Heart left ventricle (tissue), 16 donors: ENCODE results near the gene PEX7. TPM values are rescaled to one million over a fixed set of nuclear protein-coding genes. Genes with fewer than 3 reads are reported as not detected.
"Not testable (repeated sequence)": the region's sequence is repeated elsewhere in the genome, so short reads cannot be mapped to it uniquely, and the experiment has no call there.

Experiments used
- ATAC-seq, 4 donors: fragments of 200-7000 bp; cut with Tn5 transposase; one replicate each; pipeline ENCODE4 v1.9.1; 2020 to 2022; ENCODE audit warnings: moderate library complexity in 4 of 4, mild to moderate bottlenecking in 3 of 4, moderate number of reproducible peaks in 1 of 4
- DNase-seq, 5 donors: peaks; one replicate each; pipeline ENCODE4 v3.0.0-alpha.2; 2020
- H3K27ac ChIP-seq, 12 donors: fragments of 200-600 bp; sonication (generic) in 4 of 12; one replicate each; pipeline versions ENCODE4 v1.5.0 to v1.8.0; 2016 to 2022; ENCODE audit warnings: mild to moderate bottlenecking in 2 of 12
- H3K27me3 ChIP-seq, 9 donors: fragments of 200-600 bp; sonication (generic) in 2 of 9; one replicate each; pipeline versions ENCODE4 v1.5.1 to v1.8.0; 2016 to 2022; ENCODE audit warnings: mild to moderate bottlenecking in 3 of 9
- H3K36me3 ChIP-seq, 9 donors: fragments of 200-600 bp; sonication (generic) in 2 of 9; one replicate each; pipeline versions ENCODE4 v1.5.0 to v1.8.0; 2018 to 2022; ENCODE audit warnings: mild to moderate bottlenecking in 2 of 9
- H3K4me1 ChIP-seq, 12 donors: fragments of 200-600 bp; sonication (generic) in 4 of 12; one replicate each; pipeline versions ENCODE4 v1.5.0 to v1.8.0; 2016 to 2022; ENCODE audit warnings: mild to moderate bottlenecking in 3 of 12
- H3K4me3 ChIP-seq, 12 donors: fragments of 200-600 bp; sonication (generic) in 4 of 12; one replicate each; pipeline versions ENCODE4 v1.5.0 to v1.8.0; 2017 to 2022; ENCODE audit warnings: mild to moderate bottlenecking in 9 of 12, moderate library complexity in 4 of 12
- H3K9me3 ChIP-seq, 12 donors: fragments of 200-600 bp; sonication (generic) in 4 of 12; one replicate each; pipeline versions ENCODE4 v1.5.0 to v1.8.0; 2016 to 2022; ENCODE audit warnings: mild to moderate bottlenecking in 1 of 12
- POLR2A ChIP-seq, 2 donors: fragments of 450-650 bp; IDR thresholded peaks; one replicate each; pipeline ENCODE4 v1.6.1; 2017; ENCODE audit warnings: antibody characterized with exemption in 2 of 2, mild to moderate bottlenecking in 2 of 2, moderate library complexity in 2 of 2
- WGBS, 4 donors: extraction: QIAGEN DNeasy Blood & Tissue Kit in 2 of 4; methylation state at CpG; one replicate each; pipeline versions ENCODE4 v1.1.5 to v1.1.7; 2013 to 2018; 5-methylcytosine and 5-hydroxymethylcytosine counted together
- intact Hi-C, 10 donors: fragments of 100-400 bp; cut with DNase I; formaldehyde crosslinking; loops; one replicate each; pipeline versions ENCODE4 v1.11.1 to v1.14.2; 2022
- polyA plus RNA-seq, 2 donors: library from polyadenylated mRNA; stranded (reverse); fragments of 200-250 nt; gene quantifications; one replicate each; pipeline ENCODE4 v1.2.3, GENCODE V29; 2013
- total RNA-seq, 9 donors: library from RNA; depleted of rRNA in 2 of 9; stranded (reverse); fragments of >200 nt in 2 of 9; fragmentation: NEBNext Ultra II Directional in 3 of 9; extraction: Animal tissue kit (Norgen Biotek cat#: 25700) in 3 of 9; gene quantifications; one replicate each; pipeline versions ENCODE4 v1.1.0 to v1.2.4, GENCODE V29; 2016 to 2023
- TF ChIP-seq, protein P1 (sequence below), 12 donors: fragments of 200-600 bp; sonication (generic) in 4 of 12; IDR thresholded peaks; one replicate each; pipeline versions ENCODE4 v1.5.0 to v1.8.0; 2018 to 2022; ENCODE audit warnings: antibody characterized with exemption in 12 of 12, mild to moderate bottlenecking in 5 of 12
- donor health status: ischemic (EF 13 %, LVEDD 7.1; RV severe dilation, severe dysfunction).
- donor health status: healthy with polysubstance abuse.
- donor health status: DM: no; HTN: yes; CAD: no.
- donor health status: DM: no; HTN: no; CAD: no.
- donor health status: ischemic (EF 25% LVEDD 6.9; RV normal size, moderate dysfunction).
- donor health status: ischemic (EF 25% LVEDD 5.7; RV mildly dilated, moderate dysfunction).
- donor health status: healthy.
- donor health status: DM: yes; HTN: yes; CAD: no.
- donor health status: ischemic (EF 35%, LVEDD 5.7; RV mildly dilated, moderate dysfunction).
- donor health status: nonischemic (EF 11% LVEDD 7.7; RV severe dilation, severe dysfunction).
- donor health status: DM: yes; HTN: yes; CAD: no.
- donor health status: PGD.
- donor health status: ischemic (EF 29% LVEDD 5.4; RV normal size, mild dysfunction).
- donor health status: nonischemic (EF 23%, LVEDD 6.1; RV moderate dilation, normal function).

Gene PEX7
- total and polyA plus RNA-seq, 11 donors, result 4.7 to 22.1 (median 15.5) TPM

GRCh38 chr6:136897071-136897470, 74.7 kb downstream of the PEX7 start:
- peaks cover 0 to 13% (median 0%) of the 10 kb centered on the region in 12 donors for H3K4me1 ChIP-seq
- H3K4me3 ChIP-seq, result no peak overlapping the region
- H3K27me3 ChIP-seq, result no peaks in the 10 kb centered on the region
- DNase-seq, result no peak
- ATAC-seq, result no peak
- 97 to 100% (median 98%) methylated on average over 1 of the region's 1 CpG for WGBS, 4 donors
- no peaks in the 10 kb centered on the region for H3K9me3 ChIP-seq
- no peak overlapping the region for H3K27ac ChIP-seq
- intact Hi-C loops, result no loop called here
- H3K36me3 ChIP-seq, result peaks cover 0 to 37% (median 10%) of the 10 kb centered on the region in 9 donors
- TF ChIP-seq, protein P1, sequence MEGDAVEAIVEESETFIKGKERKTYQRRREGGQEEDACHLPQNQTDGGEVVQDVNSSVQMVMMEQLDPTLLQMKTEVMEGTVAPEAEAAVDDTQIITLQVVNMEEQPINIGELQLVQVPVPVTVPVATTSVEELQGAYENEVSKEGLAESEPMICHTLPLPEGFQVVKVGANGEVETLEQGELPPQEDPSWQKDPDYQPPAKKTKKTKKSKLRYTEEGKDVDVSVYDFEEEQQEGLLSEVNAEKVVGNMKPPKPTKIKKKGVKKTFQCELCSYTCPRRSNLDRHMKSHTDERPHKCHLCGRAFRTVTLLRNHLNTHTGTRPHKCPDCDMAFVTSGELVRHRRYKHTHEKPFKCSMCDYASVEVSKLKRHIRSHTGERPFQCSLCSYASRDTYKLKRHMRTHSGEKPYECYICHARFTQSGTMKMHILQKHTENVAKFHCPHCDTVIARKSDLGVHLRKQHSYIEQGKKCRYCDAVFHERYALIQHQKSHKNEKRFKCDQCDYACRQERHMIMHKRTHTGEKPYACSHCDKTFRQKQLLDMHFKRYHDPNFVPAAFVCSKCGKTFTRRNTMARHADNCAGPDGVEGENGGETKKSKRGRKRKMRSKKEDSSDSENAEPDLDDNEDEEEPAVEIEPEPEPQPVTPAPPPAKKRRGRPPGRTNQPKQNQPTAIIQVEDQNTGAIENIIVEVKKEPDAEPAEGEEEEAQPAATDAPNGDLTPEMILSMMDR (IDR thresholded peaks at IDR 0.05), result no peak
- TF ChIP-seq POLR2A (IDR thresholded peaks at IDR 0.05), result no peak

- DNase-seq (no peak), ATAC-seq (no peak)
- TF ChIP-seq, protein P1 (IDR thresholded peaks at IDR 0.05), result no peak
- no peak for TF ChIP-seq POLR2A (IDR thresholded peaks at IDR 0.05)
- Histone ChIP-seq H3K4me3 (no peak overlapping the region), H3K27me3 (no peaks in the 10 kb centered on the region), H3K27ac (no peak overlapping the region), H3K4me1 (peaks cover 0 to 6% (median 0%) of the 10 kb centered on the region in 12 donors), H3K9me3 (no peaks in the 10 kb centered on the region), H3K36me3 (peaks cover 0 to 68% (median 17%) of the 10 kb centered on the region in 9 donors)
- intact Hi-C loops, result no loop called here
- 90 to 93% (median 92%) methylated on average over 5 of the region's 5 CpGs for WGBS, 4 donors
These were observed 78.9 kb downstream of the PEX7 start for GRCh38 chr6:136901212-136901784.

- WGBS, 4 donors, result 90 to 96% (median 94%) methylated on average over 3 of the region's 3 CpGs
- H3K27ac ChIP-seq, intact Hi-C loops, H3K4me1 ChIP-seq, ATAC-seq, H3K4me3 ChIP-seq, H3K27me3 ChIP-seq, DNase-seq, H3K9me3 ChIP-seq: not testable (repeated sequence)
- peaks cover 0 to 52% (median 8%) of the 10 kb centered on the region in 9 donors for H3K36me3 ChIP-seq
These were observed 82.1 kb downstream of the PEX7 start for GRCh38 chr6:136904477-136904876.

GRCh38 chr6:136914947-136915346, 92.6 kb downstream of the PEX7 start:
- DNase-seq (no peak), ATAC-seq (no peak)
- H3K27ac ChIP-seq, result no peak overlapping the region
- 98 to 100% (median 99%) methylated on average over 1 of the region's 1 CpG for WGBS, 4 donors
- no peak for TF ChIP-seq POLR2A (IDR thresholded peaks at IDR 0.05)
- TF ChIP-seq, protein P1 (IDR thresholded peaks at IDR 0.05), result no peak
- H3K36me3 ChIP-seq, result peaks cover 0 to 35% (median 2%) of the 10 kb centered on the region in 9 donors
- no peak overlapping the region for H3K4me3 ChIP-seq
- H3K4me1 ChIP-seq, result peaks cover 0 to 2% (median 0%) of the 10 kb centered on the region in 12 donors
- H3K9me3 ChIP-seq, result no peaks in the 10 kb centered on the region
- intact Hi-C loops, result no loop called here
- H3K27me3 ChIP-seq, result peaks cover 0 to 20% (median 10%) of the 10 kb centered on the region in 9 donors

DNA sequence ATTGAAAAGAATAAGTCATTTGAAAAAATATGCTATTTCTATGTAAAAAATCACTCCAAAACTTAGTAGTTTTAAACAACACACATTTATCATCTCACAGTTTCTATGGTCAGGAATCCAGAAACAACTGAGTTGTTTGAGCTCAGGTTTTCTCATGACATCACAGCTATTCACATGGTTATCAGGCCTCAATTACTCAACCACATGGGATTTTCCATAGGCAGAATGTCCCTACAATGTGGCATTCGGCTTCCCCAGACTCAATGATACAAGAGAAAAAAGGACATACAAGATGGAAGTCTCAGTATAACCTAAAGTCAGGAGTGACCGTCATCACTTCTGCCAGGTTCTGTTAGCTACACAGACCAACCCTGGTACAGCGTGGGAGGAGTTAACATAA, 96.3 kb downstream of the PEX7 start:
- Histone ChIP-seq H3K4me1 (peaks cover 0 to 36% (median 25%) of the 10 kb centered on the region in 12 donors), H3K36me3 (peaks cover 0 to 24% (median 0%) of the 10 kb centered on the region in 9 donors), H3K27ac (no peak overlapping the region), H3K27me3 (peaks cover 11 to 57% (median 46%) of the 10 kb centered on the region in 9 donors), H3K9me3 (no peaks in the 10 kb centered on the region), H3K4me3 (no peak overlapping the region)
- ATAC-seq, result no peak
- DNase-seq, result no peak
- WGBS, 4 donors, result 82 to 88% (median 85%) methylated on average over 3 of the region's 3 CpGs
- TF ChIP-seq, protein P1 (IDR thresholded peaks at IDR 0.05), result no peak
- TF ChIP-seq POLR2A (IDR thresholded peaks at IDR 0.05), result no peak
- intact Hi-C loops, result no loop called here
